Glomerular visceral epithelial cell (primary cell): ENCODE data around the gene CNOT6.
"Not testable (repeated sequence)": the region's sequence is repeated elsewhere in the genome, so short reads cannot be mapped to it uniquely, and the experiment has no call there.

Source experiments
- DNase-seq: peaks from one replicate; pipeline ENCODE4 v3.0.0-alpha.2; 2016; ENCODE audit errors: extremely low spot score

Gene CNOT6

DNA sequence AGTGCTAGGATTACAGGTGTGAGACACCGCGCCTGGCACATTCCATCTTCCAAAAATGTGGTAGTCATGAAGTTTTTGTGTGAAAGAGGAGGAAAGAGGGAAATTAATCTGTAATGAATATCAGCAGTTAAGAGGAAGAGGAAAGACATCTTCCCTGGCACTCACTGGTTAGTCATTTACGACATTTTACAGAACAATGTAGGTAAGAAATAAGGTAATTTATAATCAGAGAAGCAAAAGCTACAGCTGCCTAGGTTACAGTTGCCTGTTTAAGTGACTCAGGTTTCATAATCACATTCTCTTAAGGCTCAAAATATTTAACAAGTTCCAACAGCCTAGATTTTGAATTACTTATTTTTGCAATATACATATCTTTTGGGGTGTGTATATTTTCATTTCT is 26.9 kb downstream of the CNOT6 start:
- peak; percentile 6 for DNase-seq

DNA sequence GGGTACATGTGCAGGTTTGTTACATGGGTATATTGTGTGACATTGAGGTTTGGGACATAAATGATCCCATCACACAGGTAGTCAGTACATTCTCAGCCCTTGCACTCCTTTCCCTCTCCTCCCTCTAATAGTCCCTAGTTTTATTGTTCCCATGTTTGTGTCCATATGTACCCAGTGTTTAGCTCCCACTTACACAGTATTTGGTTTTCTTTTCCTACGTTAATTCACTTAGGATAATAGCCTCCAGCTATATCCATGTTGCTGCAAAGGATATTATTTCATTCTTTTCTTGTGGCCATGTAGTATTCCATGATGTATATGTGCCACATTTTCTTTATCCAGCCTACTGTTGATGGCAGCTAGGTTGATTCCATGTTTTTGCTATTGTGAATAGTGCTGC is 27.4 kb downstream of the CNOT6 start:
- DNase-seq = no peak

- no peak for DNase-seq
These were observed 28.2 kb downstream of the CNOT6 start for GRCh38 chr5:180522330-180522729.

- DNase-seq = peak; percentile 55
These were observed 29.7 kb downstream of the CNOT6 start for GRCh38 chr5:180523629-180524466.

GRCh38 chr5:180525399-180525798 is 31.2 kb downstream of the CNOT6 start:
- no peak for DNase-seq

DNA sequence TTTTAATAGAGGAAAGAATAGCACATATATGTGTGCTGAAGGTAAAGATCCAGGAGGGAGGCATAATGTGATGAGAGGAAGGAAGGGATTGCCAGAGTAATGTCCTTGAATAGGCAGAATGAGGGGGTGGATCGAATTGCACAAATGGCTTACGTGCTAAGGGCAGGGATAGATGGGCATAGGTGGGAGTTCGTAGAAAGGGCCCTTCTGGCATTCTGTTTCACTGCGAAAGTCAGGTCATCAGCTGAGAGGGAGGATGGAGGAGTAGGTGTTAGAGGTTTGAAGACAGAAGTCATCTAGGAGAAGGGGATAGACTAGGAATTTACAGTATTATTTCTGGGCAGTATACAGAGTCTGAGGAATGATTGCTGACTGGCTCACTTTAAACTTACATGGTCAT is 32.1 kb downstream of the CNOT6 start:
- no peak for DNase-seq

DNA sequence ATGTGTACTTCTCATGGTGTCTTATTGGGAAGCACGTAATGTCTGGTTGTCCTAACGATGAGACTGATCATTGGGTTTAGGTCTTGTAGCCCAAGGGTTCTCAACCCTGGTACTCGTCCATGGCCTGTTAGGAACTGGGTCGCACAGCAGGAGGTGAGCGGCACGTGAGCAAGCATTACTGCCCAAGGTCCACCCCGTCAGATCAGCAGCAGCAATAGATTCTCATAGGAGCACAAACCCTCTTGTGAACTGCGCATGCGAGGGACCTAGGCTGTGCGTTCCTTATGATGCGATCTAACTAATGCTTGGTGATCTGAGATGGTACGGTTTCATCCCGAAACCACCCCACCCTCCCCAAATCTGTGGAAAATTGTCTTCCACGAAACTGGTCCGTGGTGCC is 33.5 kb downstream of the CNOT6 start:
- no peak for DNase-seq

- not testable (repeated sequence) for DNase-seq
These were observed 36.9 kb downstream of the CNOT6 start for GRCh38 chr5:180531036-180531585.

- no peak for DNase-seq
These were observed 38.1 kb downstream of the CNOT6 start for GRCh38 chr5:180532268-180532667.

DNA sequence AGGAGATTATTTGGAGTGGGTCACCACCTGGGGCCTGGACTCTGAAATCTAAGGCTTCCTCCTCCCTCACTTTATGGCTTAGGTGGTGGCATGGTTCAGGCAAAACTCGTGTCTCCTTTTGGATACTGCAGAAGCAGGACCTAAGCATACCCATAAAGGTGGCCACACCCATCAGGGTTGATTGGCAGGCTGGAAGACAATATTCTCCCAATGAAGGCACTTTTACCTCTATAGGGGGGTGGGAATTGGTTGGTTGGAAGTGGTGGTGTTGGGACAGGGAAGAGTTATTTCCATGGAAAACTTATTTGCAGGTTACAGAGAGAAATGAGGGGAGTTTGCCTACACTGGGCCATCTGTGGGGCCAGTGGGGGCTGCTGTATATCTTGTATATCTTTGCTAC is 39.7 kb downstream of the CNOT6 start:
- no peak for DNase-seq

GRCh38 chr5:180535573-180535972 is 41.4 kb downstream of the CNOT6 start:
- no peak for DNase-seq

DNA sequence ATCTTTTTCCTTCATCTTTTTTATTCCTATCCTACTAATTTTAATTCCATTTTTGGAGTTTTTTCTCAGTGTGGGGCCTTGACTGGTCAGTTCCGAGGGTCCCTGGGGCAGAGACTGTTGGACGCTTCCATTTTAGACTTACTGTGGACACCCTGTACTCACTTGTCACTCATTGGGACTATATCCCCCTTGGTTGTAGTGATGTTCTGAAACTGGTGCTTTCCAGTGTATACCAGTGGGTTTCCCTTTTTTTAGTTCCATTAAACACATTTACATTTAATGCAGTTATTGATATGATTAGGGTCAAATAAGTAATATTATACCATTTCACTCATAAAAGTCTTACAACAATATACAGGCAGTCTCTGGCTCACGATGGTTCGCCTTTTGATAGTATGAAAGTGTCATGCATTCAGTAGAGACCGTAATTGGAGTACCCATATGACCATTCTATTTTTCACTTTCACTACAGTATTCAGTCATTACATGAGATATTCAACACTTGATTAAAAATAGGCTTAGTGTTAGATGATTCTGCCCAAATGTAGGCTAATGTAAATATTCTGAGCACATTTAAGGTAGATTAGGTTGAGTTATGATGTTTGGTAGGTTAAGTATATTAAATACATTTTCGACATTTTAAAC is 46.0 kb downstream of the CNOT6 start:
- DNase-seq = no peak

- DNase-seq = no peak
These were observed 47.5 kb downstream of the CNOT6 start for GRCh38 chr5:180541710-180542109.

DNA sequence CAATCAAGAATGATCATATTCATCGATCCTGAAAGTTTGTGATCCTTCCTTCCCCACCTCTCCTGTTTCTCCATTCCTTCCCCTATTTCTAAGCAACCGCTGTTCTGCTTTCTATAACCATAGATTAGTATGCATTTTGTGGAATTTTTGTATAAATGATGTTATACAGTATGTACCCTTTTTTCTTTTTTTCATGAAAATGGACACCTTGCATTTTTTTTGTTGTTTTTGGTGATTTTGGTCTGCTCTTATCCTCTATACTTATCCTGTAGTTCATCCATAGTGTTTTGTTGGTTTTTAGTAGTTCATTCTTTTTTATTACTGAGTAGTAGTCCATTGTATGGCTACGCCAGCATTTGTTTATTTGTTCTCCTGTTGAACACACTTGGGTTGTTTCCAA is 51.1 kb downstream of the CNOT6 start:
- no peak for DNase-seq

DNA sequence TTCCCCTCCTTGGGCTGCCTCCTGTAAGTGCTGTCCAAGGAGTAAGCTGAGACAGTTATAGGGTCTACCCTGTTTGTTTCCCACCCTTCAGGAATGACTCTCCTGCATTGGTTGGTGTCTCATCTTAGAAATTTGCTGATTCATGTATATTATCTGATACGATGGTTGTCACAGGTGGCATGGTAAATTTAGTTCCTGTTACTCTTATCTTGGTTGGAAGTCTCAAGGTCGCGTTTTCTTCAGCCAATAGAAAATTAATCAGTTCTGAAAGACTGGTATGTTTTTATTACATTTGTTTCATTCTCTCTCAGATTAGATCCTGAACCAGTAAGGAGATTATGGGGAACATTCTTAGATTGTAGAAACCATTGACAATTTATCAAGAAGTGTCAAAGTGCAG is 54.4 kb downstream of the CNOT6 start:
- no peak for DNase-seq

- no peak for DNase-seq
These were observed 59.4 kb downstream of the CNOT6 start for GRCh38 chr5:180553530-180553929.

DNA sequence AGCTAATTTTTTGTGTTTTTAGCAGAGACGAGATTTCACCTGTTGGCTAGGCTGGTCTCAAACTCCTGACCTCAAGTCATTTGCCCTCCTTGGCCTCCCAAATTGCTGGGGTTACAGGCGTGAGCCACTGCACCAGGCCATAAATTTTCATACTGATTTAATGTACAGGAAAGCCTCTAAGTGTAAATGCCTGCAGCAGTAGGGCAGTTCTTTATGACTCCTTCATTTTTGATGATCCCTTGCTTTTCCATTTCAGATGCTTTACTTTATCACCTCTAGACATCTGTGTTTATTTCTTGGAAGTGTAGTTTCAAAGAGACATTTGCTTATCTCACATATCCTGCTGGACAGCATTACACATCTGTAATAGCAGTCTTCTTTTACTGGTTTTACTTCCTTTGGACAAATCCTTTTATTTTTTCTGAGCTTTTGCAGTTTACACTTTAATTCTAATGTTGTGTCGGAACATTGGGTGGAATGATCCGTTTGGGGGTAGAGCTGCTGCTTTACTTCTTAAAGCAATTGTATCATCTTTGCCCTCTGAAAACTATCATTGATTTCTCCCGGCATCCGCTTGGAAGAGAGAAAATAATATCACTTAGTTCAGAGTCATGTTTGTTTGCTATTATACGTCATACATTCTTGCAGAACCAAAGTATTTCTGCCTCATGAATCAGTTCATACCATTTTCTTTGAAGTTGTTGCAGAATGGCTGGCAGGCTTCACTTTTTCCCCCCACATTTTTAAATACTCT is 61.2 kb downstream of the CNOT6 start:
- no peak for DNase-seq

GRCh38 chr5:180557217-180557809 is 63.1 kb downstream of the CNOT6 start:
- no peak for DNase-seq

DNA sequence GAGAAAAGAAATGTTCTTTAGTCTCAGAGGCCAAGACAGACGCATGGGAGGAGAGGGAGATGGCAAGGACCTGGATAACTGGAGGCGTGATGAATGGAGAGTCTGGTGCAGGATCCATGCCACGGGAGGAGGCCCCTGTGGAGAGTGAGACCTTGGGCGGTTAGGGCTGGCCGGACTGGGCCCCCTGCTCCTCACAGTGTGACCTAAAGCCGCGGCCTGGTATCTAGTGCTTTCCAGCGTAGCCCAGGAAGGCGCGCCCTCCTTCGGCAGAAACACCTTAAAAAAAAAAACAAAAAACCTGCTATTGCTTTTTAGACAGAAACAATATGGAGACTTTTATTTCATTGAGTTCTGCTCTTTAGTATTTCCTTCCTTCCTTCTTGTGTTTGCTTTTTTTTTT is 64.1 kb downstream of the CNOT6 start:
- DNase-seq = no peak

DNA sequence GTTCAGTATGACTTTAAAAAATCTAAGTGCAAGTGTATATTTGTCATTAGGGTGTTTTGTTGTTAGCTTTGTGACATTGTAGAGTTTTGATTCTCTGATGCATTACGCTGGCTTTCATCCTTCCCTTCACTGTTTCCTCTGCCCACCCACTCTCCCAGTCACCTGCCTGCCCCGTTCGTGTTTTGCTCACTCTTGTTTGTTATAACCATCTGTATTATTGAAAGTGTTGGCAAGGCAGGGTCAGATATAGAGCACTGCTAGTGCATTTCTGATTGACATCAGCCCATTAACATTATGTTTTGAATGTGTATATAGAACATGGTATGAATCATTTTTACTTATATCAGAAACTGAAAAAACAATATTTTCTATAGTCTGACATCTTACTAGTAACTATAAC is 69.8 kb downstream of the CNOT6 start:
- DNase-seq = no peak

GRCh38 chr5:180568914-180569313 is 74.7 kb downstream of the CNOT6 start:
- no peak for DNase-seq

- no peak for DNase-seq
These were observed 81.4 kb downstream of the CNOT6 start for GRCh38 chr5:180575571-180575970.
